Testis (tissue), 2 donors: ENCODE data around the gene GJB2.

ENCODE experiments used
- CTCF ChIP-seq, 3 experiments: fragments of 450-650 bp in 2 of 3; fragments of 200-600 bp in 1 of 3; sonication (generic) in 1 of 3; IDR thresholded peaks; one replicate each; pipeline ENCODE4 v1.5.1; 2016 to 2019; ENCODE audit warnings: antibody characterized with exemption in 3 of 3, mild to moderate bottlenecking in 2 of 3, moderate library complexity in 1 of 3
- POLR2A ChIP-seq: fragments of 450-650 bp; IDR thresholded peaks from one replicate; pipeline ENCODE4 v1.6.1; 2017; ENCODE audit warnings: antibody characterized with exemption, mild to moderate bottlenecking, moderate library complexity

- TF ChIP-seq CTCF (IDR thresholded peaks at IDR 0.05) (no peak), POLR2A (no peak)
Measured at GRCh38 chr13:20191311-20192157, 1.2 kb downstream of the GJB2 start.
